Left kidney (tissue), 2 donors: Measurements from ENCODE around the gene RGMB. TPM values are rescaled to one million over a fixed set of nuclear protein-coding genes. Genes with fewer than 3 reads are reported as not detected.

Experiments
- DNase-seq: peaks from one replicate; pipeline ENCODE4 v3.0.0-alpha.2; 2013
- polyA plus RNA-seq: library from polyadenylated mRNA; unstranded; fragments of 120-200 nt; gene quantifications from one replicate; pipeline ENCODE4 v1.2.1, GENCODE V29; 2013; ENCODE audit not compliant: insufficient read length

The RGMB gene
- polyA plus RNA-seq, 1 donor, result 16.3 TPM

DNA sequence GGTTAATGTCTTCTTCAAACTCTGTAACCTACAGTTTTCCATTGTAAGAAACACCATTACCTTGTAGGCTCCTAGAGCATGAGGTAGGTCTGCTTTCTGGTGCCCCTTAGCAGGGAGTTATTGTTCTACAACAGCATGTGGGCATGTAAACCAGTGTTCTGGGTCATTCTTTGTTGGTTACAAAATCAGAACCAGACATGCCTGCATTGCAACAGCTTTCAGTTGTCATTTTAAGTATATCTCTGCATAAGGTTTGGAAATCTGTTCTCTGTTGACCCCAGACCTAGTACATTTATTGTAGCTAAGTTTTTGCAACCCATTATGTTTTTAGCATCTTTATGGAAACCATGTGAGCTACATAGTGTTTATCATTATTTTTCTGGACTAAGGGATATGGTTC is 10.9 kb downstream of the RGMB start:
- DNase-seq, result no peak

DNA sequence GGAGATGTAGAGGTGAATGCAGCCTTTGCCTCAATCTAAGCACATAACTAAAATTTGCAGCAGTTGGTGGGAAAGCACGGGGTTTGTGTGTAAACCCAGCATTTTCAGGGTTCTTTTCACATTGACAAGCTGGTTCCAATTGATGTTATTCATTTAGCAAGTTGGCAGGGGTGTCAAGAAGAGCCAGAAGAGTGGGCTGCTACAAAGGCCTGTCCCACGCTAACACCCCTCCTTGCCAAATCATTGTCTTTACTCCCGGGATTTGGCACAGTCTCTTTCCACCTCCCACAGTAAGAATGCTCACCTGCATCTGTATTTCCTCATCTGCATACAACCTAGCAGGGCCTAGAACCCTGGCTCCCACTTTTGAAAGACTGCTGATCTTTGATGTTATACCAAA is 11.8 kb downstream of the RGMB start:
- DNase-seq, result no peak

DNA sequence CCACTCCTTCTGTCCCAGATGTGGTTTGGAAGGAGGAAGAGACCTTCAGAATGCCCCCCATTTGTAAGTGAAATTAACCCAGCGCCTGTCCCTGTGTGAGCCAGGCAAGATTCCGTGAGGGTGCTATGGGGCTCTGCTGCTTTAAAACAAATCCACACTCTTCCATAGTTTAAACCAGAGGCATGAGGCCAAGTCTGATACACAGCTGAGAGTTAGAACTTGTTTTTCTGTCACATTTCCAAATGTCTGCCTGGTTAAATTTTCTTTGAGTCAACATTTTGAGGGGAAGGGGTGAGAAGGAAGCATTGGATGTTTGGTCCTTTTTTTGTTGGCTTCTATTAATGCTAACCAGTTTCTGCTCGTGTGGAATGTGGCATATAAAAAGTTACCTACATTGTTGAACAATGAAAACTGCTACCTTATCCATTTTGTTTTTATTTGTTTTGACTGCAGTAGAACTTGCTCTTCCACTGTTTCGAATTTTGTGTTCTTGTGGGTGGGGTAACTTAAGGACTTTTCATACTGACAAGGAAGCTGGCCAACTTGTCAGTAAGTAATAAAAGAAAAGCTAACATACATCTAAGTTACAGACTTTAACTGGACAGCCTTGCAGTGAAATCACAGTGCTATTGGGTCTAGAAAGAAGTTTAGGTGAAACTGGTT is 12.9 kb downstream of the RGMB start:
- no peak for DNase-seq

DNA sequence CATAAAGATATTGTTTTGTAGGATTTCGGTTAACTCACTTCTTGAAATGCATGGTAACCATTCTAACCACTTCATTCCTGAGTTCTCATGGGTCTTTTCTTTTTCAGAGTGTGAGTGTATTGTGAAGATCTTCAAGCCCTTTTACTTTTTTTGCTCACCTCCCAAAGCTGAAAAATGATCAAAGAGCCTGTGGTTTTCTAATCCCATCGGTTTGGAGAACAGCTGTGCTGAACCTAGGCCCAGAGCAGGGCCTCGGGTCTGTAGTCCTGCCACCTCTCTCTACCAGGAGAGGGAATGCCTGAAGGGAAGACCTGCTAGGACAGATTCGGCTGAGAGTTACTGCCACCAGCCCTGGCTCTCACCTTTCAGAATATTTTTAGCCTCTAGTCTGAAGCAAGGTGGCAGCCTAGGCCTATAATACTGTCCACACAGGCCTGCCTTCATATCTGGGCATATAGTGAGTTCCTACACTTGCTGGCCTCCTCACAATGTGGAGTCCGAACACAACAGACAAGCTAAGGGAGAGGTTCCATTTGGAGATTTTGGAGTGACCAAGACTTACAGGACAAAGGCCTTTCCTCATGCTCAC is 13.8 kb downstream of the RGMB start:
- no peak for DNase-seq

DNA sequence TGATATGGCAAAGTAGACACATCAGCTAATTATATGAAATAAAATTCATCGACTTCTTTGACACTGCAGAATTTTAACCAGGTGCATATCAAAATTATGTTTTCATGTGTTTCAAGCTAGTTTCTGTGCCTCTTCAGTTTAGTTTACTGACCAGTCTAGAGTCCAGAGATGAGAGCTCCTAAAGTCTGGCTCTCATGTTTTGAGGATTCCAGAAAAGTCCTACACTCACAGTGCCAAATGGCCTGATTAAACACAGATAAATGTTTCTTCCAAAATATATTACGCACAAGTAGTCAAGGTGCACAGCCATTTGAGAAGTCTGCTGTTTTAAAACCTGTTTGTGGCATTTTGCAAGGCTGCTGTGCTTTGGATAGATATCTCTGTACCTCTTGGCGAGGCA is 15.6 kb downstream of the RGMB start:
- DNase-seq, result no peak

DNA sequence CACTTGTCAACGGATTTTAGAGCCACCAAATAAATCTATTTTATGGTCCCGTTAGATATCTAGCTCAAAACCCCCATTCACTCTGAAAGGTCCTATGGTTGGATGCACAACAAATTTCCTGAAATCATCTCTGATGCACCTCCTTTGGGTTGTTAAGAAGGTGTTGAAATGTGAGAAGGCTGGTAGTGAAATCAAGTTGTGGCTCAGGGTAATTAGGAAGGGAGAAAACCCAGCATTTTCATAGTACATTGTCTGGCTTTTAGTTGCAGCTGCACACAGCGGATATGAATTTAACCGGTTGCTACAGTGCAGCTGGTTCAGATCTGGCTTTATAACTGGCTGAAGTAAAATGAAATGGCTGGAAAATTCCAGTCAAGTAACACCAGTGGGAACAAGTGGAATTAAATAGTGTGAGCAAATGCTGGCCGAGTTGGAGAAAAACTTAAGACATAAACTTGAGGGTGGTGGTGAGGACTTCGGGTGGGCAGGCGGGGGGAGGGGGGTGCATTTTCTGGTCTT is 17.6 kb downstream of the RGMB start:
- no peak for DNase-seq

DNA sequence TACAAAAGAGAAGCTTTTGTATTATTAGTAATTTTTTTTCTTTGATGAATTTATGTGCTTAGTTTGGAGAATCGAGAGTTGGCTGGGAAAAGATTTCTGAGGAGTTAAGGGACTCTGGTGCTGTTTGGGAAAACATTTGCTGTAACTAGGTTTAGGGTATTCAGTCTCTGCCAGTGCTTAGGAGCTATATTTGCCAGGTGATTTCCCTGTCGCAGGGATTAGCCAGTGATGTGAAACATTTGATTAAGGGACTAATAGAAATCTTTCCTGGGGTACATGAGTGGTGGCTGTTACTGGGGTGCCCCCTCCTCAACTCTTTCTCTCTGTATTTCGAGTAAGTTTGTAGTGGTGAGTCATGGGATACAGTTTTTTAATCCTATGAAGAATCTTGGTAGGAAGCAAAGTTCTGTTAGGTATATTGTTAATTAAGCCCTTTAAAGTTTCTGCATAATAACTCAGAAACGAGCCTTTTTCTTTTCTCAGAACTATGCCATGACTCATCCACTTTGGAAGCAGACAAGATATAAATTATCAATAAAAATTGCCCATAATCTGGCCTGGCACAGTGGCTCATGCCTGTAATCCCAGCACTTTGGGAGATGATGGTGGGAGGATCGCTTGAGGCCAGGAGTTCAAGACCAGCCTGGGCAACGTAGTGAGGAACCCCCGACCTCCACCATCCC is 18.6 kb downstream of the RGMB start:
- no peak for DNase-seq

DNA sequence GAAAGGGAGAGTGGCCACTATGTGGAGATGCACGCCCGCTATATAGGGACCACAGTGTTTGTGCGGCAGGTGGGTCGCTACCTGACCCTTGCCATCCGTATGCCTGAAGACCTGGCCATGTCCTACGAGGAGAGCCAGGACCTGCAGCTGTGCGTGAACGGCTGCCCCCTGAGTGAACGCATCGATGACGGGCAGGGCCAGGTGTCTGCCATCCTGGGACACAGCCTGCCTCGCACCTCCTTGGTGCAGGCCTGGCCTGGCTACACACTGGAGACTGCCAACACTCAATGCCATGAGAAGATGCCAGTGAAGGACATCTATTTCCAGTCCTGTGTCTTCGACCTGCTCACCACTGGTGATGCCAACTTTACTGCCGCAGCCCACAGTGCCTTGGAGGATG is 19.8 kb downstream of the RGMB start:
- DNase-seq, result no peak

DNA sequence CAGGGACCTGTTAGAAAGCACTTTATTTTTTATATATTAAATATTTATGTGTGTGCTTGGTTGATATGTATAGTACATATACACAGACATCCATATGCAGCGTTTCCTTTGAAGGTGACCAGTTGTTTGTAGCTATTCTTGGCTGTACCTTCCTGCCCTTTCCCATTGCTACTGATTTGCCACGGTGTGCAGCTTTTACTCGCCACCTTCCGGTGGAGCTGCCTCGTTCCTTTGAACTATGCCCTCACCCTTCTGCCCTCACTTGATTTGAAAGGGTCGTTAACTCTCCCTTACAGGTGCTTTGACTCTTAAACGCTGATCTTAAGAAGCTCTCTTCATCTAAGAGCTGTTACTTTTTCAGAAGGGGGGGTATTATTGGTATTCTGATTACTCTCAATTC is 20.5 kb downstream of the RGMB start:
- no peak for DNase-seq

DNA sequence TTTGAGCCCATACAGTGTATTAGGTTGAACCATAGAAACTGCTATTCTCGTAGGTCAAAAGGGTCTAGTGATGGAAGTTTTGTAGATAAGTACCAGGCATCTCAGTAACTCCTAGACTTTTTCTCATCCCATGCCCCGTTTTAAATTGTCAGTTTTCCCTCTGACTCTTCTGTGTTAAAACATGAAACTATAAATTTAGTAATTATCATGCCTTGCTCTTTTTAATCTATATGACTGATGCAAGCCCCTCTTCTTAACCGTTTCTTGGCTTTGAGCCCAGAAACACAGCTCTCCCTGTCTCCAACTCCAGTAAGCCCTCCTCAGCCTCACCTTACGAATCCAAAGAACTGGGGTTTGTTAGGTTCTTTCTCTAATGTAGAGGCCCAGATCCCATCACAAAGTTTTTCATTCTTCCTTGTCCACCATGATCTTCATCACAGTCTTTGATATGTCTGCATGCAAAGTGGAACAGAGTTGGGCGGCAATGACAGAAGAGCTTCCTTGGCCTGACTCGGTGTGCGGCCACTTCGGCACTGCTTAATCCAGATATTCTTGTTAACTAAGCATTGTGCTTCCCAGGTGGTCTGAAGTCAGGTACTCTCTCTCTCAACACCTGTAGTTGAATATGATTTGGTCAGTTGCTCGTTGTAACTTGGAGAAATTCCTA is 21.1 kb downstream of the RGMB start:
- DNase-seq, result no peak

DNA sequence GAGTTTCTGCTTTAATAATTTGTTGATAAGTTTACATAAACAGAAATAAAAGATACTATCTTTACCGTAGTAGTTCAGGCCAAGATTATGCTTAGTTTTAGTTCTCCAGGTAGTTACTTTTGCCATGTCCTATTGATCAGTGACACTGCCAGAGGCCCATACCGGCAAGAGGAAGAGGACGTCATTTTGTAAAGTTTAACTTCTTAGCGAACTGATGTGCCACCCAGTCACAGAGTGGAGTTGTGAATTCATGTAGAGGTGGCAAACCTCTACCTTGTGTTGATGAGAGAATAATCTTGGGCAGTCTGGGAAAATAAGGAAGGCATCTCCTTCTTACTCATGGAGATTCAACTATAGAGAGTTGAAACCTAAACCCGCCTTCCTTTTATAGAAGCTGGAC is 21.8 kb downstream of the RGMB start:
- no peak for DNase-seq

DNA sequence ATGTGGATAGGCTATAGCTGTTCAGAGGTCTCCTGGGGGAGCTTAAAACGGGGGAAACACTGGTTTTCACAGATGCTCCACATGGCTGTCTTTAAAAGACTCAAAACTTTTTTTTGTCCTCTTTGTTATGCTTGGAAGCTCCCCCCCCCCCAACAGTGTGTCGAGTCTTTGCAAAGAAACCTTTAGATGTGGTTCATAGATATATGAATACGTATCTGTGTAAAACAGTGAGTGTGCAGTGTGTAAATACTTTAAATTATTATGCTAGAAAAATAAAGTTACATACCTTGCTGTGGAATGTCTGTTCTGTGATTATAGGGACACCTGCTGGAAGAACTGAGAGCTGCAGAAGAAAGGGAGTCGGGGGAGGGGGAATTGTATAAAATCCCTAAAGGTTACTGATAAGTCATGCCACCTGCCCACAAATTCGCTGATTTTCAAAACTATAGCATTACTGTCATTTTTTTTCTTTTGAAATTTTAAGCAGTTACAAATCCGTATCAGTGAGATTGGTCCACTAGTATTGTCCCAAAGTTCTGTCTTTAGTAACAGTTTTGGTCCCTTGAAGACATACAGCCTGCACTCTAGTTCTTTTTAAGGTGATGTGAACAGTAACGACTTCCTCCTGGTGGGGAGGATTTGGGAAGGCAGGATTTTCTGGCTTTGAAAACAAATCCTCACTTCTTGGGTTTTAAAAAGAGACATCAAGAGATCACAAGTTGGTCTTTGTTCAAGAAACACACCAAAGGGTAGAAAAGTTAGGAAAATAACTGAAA is 22.9 kb downstream of the RGMB start:
- DNase-seq, result peak; percentile 66

DNA sequence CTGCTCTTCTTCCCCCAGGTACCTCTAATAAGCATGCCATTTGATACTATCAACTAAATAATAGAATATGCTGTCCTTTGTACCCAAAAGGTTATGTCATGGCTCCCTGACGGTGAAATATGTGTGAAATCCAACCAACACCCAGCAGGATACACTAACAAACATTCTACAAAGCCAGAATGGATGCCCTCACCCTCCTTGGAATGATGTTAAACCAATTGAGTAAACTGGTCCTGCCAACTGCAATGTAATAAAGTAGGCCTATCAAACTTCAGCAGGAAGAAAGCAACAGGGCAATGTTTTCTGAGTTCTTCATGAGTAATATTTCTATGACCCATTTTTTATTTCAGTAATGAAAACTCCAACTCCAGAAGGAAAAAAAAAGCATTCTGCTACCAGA is 24.9 kb downstream of the RGMB start:
- DNase-seq, result no peak

DNA sequence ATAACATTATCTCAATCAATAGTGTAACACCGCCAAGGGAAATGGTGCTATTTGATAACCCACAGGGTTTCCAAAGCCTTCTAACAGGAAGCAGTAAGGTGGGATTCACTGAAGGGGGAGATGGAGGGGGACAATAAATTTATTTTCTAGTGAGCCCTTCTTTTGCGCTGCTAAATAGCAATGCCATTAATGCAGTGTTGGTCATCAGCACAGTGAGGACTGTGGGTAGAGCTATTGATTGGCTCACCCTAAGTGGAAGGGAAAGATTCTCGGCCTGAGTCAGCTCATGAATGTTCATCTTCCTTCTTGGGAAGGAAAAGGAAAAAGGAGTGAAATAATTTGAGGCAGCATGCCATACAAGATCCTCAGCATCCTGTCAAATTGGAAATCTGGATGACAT is 25.4 kb downstream of the RGMB start:
- DNase-seq, result no peak

DNA sequence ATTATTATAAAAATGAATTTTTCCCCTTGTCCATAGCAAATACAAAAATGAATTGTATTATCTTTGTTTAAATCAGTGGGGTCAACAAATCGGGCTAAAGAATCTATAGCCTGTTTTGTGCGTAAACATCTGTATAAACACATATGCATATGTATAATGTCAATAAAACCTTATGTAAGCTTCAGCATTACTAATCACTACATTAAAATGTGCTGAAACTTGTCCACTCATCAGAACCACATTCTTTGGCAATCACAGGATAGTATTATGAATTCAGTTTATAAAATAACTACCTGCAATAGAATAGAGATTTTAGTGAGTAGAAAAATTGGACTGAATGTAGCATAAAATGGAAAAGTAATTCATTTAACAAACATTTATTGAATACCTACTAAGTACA is 30.6 kb downstream of the RGMB start:
- DNase-seq, result no peak

DNA sequence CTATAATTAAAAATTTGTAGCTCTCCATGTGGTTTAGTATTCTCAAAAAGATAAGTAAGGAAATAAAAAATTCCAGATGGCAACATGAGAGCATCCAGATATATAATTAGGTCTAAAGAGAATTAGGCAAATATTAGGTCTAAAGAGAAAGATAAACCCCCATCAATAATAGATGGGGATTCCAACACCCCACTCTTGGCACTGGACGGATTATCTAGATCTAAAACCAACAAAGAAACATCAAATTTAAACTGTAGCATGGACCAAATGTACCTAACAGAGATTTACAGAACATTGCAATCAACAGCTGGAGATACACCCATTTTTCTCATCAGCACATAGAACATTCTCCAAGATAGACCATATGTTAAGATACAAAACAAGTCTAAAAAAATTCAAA is 31.6 kb downstream of the RGMB start:
- no peak for DNase-seq

DNA sequence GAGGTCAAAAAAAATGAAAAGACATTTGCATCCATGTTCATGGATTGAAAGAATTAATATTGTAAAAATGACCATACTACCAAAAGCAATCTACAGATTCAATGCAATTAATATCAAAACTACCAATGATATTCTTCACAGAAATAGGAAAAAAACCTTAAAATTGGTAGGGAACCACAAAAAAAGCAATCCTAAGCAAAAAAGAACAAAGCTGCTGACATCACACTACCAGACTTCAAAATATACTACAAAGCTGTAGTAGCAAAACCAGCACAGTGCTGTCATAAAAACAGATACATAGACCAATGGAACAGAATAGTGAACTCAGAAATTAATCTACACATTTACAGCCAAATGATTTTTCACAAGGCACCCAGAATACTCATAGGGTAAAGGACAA is 34.3 kb downstream of the RGMB start:
- DNase-seq, result no peak

DNA sequence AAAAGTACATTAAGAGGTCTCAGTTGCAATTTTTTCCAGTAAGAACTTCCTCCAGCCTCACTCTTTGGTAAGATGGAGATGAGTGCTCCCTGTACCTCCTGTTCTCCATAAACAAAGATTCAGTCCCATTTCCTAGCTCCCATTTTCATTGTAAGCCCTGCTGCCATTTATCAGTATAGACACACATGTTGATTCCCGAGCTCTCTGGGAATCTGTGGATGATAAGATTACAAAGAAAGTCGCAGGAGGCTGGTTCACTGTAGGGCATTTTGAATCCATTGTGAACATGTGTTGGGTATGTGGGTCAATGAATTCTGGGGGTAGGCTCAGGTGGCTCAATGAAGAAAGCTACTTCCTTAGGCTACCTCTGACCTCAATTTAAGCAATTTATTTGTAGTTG is 36.7 kb downstream of the RGMB start:
- DNase-seq, result no peak

DNA sequence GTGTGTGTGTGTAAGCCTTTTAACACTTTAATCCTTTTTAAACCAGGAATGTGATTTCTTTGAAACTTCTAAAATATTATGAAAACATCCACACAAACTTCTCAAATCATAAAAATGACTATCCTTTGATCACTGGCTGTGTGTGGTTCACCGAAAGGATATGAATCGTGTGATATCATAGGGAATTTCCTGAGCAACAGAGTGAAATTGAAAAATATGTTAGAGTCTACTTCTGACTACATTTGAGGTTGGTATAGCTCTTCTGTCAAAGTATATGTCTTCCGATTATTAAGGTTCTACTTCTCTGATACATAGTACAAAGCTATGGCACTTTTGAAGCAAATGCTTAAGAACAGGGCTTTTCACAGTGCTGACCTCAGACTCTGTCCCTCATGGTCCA is 40.3 kb downstream of the RGMB start:
- no peak for DNase-seq

DNA sequence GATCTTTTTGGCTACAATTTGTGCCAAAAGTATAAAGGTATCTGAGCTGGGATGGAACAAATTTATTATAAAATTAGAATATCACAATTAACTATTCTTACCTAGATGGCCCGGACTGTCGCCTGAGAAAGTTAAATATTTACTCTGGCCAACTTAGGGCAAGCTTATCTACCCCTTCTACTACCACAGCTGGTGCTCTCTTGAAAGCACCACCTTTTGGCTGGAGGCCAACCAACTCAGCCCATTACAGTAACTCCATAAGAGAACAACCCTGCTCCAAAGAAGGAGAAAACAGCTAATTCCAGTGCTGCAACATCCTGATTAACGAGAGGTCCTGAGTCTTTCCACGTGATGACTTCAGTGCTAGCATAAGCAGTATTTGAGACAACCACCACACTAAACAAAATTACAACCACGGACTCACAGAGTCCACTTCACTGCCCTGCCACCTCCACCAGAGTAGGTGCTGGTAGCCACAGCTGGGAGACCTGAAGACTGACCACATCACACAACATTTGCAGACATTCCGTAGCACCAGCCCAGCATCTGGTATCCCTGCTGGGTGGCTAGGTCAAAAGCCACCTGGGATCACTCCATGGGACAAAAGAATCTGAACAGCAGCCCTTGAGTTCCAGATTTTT is 43.2 kb downstream of the RGMB start:
- no peak for DNase-seq

DNA sequence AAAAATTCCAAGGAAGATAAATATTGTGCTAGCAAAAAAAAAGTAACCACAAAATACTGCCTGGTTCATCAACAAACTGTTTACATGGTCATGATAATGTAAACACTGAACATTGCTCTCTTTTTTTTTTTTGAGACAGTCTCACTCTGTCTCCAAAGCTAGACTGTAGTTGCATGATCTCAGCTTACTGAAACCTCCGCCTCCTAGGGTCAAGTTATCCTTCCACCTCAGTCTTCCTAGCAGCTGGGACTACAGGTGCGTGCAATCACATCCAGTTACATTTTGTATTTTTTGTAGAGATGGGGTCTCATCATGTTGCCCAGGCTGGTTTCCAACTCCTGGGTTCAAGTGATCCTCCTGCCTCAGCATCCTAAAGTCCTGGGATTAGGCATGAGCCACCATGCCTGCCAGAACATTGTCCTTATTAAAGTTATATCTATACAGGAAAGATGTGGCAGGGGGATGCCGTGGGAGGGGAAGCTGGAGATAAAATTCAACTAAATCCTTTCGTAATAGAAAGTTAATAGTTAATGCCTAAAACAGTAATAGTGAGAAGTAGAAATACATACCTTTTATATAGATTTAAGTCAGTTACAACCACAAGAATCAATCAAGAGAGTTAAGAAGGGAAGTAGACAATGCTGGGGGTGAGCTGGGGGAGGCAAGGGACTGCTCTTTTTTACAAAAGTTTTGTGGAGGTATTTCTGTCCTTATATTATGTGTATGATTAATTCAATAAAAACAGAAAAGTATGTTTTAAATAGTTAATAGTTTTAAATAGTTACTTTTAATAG is 52.3 kb downstream of the RGMB start:
- DNase-seq, result no peak
